Motor neuron (in vitro differentiated cells): ENCODE data around the gene SF3B3. TPM values are rescaled to one million over a fixed set of nuclear protein-coding genes. Genes with fewer than 3 reads are reported as not detected.

ENCODE experiments used
- total RNA-seq, 8 experiments: library from RNA; unstranded; fragments of 300-600 nt; gene quantifications; 2 replicates each; pipeline versions ENCODE4 v1.2.3 to v1.2.4, GENCODE V29; 2022

SF3B3 gene
- total RNA-seq, 8 experiments from 2014 or later: 74.7 to 258 (median 96.0) TPM

Other genes starting within 250 kb of the SF3B3 start
- gene AARS1, start 234.3 kb upstream of the SF3B3 start, total RNA-seq: 100 to 1,000 TPM in 7 of 8 experiments, 10 to 100 TPM in 1; 78.9 to 198 (median 137) TPM
- 10 to 100 TPM; 18.8 to 37.4 (median 29.5) TPM for gene DDX19B, start 224.6 kb upstream of the SF3B3 start, total RNA-seq
- gene DDX19A, start 176.9 kb upstream of the SF3B3 start, total RNA-seq: 10 to 100 TPM; 29.0 to 54.7 (median 41.0) TPM
- 10 to 100 TPM; 14.2 to 35.6 (median 22.0) TPM for gene ST3GAL2, start 84.7 kb upstream of the SF3B3 start, total RNA-seq
- gene FCSK, start 69.2 kb upstream of the SF3B3 start, total RNA-seq: 10 to 100 TPM in 2 of 8 experiments, 1 to 10 TPM in 6; 4.4 to 18.2 (median 7.6) TPM
- 10 to 100 TPM; 43.4 to 84.9 (median 53.6) TPM for gene COG4, start 262 bp upstream of the SF3B3 start, total RNA-seq
- 1 to 10 TPM in 4 of 8 experiments, under 1 TPM in 4; 0.25 to 2.5 (median 1.00) TPM for gene IL34, start 122.7 kb downstream of the SF3B3 start, total RNA-seq
- 100 to 1,000 TPM in 1 of 8 experiments, 10 to 100 TPM in 7; 11.7 to 109 (median 25.6) TPM for gene MTSS2, start 162.2 kb downstream of the SF3B3 start, total RNA-seq